GM19395 (cell line): ENCODE measurements around the gene MATK.

ENCODE experiments used
- ATAC-seq: cut with Tn5 transposase; IDR thresholded peaks from one replicate; pipeline ENCODE4 v1.9.1; 2021; ENCODE audit warnings: mild to moderate bottlenecking, moderate library complexity; ENCODE audit not compliant: unreplicated experiment

Gene MATK

DNA sequence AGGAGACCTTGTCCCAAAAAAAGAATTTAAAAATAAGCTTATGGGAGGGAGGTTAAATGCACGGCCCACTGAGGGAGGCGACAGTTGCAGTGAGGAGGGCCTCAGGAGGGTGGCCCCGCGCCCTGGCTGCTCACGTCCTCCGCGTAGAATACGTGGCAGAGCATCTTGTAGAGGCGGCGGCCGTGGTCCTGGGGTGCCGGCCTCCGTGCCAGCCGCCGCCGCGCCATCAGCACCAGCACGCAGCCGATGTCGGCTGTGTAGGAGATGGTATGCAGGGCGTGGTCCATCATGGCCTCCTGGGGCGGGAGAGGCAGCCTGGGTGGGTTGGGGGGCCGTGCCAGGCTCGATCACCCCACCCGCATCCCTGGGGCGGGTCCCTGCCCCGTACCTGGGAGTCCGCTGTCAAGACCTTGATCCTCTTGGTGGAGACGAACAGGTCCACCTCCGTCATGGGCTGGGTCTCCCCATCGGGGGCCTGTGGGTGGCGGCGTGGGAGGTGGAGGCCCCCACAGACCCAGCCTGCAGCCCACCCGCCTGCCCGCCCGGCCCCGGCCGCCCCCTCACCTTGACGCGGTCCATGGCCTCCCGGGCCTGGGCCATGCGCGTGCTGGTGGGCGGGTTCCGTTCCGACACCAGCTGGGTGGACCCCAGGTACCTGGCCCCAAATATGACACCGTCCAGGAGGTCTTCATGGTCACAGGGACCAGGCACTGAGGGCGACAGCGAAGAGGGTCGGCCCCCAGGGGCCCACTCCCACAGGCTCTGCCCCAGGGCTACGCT lies 32.4 kb downstream of the MATK start:
- ATAC-seq = no peak

GRCh38 chr19:3752492-3752891 lies 33.7 kb downstream of the MATK start:
- ATAC-seq = no peak

DNA sequence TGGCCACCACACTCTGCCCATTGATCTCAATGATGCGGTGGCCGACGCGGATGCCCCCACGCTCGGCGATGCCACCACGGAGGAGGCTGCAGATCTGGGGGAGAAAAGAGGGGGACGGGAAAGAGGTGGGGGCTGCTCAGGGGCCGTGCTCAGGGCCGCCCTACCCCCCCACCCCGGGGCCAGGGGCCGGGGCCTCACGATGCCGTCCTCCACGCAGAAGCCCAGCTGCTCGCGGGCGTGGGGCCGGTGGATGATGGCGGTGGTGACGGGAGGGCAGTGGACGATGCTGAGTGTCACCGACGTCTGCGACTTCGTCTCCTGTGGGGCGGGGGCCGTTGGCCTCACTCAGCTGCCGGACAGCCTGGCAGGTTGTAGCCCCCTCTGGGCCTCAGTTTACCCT lies 34.9 kb downstream of the MATK start:
- ATAC-seq = no peak

DNA sequence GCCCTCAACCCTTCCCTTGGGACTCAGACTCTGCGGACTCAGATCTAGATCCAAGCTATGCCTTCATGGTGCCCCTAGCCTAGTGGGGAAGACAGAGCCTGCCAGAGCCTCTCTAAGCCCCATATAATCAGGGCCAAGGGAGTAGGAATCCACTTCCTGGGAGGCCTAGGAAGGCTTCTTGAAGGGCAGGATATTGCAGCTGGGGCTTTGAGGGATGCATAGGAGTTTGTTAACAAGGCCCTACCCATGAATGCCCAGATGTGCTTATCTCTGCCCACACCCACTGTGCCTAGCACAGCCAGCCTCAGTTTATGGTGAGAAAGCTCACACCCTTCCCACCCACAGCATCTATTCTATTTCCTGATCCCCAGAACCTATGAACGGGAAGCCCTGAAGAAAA lies 36.0 kb downstream of the MATK start:
- ATAC-seq = no peak

DNA sequence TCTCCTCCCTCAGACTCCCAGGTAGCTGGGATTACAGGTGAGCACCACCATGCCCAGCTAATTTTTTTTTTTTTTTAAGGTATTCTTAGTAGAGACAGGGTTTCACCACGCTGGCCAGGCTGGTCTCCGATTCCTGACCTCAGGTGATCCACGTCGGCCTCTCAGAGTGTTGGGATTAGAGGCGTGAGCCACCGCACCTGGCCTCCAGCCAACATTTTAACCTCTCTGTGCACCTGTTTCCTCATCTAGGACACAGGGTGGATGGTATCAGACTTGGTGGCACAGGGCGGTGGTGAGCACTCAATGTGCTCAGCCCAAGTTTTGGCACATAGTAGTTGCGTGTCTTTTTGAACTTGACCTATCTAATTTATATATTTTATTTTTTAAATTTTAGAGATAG lies 37.2 kb downstream of the MATK start:
- ATAC-seq = no peak

DNA sequence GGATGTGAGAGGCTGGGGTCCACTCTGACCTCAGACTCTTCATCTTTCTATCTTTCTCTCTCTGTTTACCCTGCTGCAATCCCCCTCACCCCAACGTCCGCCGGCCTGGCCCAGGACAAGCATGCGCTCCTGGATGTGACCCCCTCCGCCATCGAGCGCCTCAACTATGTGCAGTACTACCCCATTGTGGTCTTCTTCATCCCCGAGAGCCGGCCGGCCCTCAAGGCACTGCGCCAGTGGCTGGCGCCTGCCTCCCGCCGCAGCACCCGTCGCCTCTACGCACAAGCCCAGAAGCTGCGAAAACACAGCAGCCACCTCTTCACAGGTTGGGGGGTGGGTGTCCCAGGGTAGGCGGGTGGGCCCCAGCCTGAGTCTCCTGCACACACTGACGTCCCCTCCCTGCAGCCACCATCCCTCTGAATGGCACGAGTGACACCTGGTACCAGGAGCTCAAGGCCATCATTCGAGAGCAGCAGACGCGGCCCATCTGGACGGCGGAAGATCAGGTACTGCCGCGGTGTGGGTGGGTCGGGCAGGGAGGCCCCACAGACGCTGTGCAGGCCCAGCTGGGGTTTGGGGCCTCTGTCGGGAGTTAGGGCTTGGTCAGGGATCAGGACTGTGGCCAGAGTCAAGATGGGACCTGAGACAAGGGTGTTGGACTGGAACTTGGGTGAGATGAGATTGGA lies 39.7 kb downstream of the MATK start:
- no peak for ATAC-seq

DNA sequence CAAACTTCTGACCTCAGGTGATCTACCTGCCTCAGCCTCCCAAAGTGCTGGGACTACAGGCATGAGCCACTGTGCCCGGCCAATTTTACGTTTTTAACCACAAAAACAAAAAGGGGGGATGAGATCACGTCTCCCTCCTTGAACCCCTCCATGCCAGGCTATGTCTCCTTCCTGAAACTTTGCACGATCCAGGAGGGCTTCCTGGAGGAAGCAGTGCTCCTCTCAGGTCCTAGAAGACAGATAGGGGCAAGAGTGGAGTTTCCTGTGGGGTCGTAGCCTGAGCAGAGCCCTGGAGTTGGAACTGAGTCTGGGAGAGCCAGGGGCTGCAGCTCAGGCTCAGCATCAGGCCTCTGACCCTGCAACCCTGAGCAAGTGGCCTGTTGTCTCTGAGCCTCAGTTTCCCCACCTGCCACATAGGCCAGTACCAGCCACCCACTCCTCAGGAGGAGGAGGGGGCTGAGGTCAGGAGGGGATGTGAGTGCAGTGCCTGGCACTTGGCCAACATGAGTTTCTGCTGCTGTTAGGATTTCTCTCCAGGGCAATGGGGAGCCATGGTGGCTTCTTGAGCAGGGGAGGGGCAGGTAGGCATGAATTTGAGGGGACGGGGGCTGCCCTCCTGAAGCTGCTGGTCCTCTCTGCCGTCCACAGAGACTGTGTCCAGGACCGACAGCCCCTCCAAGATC lies 40.7 kb downstream of the MATK start:
- no peak for ATAC-seq

DNA sequence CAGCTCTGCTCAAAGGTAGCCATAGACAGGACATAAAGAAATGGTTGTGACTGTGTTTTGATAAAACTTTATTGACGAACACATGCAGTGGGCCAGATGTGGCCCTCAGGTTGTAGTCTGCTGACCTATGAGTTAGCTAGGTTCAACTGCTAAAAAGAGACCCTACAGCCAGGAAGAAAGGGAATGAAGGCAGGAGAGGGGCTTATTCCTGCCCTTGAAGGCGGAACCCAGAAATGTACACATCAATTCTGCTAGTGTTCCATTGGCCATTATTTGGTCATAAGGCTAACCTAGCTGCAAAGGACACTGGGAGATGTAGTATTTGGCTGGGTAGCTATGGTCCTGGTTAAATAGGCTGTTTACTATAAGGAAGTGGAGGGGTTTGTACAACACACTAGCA lies 42.7 kb downstream of the MATK start:
- no peak for ATAC-seq

GRCh38 chr19:3740431-3740830 lies 45.8 kb downstream of the MATK start:
- ATAC-seq = no peak

GRCh38 chr19:3738477-3739220 lies 47.5 kb downstream of the MATK start:
- no peak for ATAC-seq

GRCh38 chr19:3737487-3738205 lies 48.5 kb downstream of the MATK start:
- ATAC-seq = no peak

DNA sequence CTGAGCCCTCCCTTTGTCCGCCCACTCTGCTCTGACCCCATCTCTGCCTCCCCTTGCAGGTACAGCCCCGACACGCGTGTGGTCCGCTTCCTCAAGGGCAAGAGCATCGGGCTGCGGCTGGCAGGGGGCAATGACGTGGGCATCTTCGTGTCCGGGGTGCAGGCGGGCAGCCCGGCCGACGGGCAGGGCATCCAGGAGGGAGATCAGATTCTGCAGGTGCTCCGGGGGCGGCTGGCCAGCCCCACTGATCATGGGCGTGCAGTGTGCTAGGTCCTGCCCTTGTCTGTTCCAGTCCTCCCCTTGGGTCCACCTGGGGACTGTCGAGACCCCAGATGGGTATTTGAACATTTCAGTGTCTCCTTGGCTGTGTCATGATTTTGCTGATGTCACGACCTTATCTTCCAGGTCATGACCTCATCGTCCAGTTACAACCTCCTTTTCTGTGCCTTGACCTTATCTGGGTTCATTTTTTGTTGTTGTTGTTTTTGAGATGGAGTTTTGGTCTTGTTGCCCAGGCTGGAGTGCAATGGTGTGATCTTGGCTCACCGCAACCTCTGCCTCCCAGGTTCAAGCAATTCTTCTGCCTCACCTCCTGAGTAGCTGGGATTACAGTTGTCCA lies 50.0 kb downstream of the MATK start:
- no peak for ATAC-seq

- ATAC-seq = no peak
Measured at GRCh38 chr19:3734310-3734600, 51.9 kb downstream of the MATK start.

- no peak for ATAC-seq
Measured at GRCh38 chr19:3733549-3734309, 52.5 kb downstream of the MATK start.

GRCh38 chr19:3732108-3732507 lies 54.1 kb downstream of the MATK start:
- no peak for ATAC-seq

GRCh38 chr19:3730457-3730958 lies 55.7 kb downstream of the MATK start:
- no peak for ATAC-seq
